WTC11 (cell line): ENCODE results near the gene TMCO1. TPM values are rescaled to one million over a fixed set of nuclear protein-coding genes. Genes with fewer than 3 reads are reported as not detected.

Source experiments
- ATAC-seq: fragments of 200-7000 bp; cut with Tn5 transposase; 2 replicates; pipeline ENCODE4 v1.10.0; 2021; ENCODE audit warnings: mild to moderate bottlenecking, moderate library complexity
- CTCF ChIA-PET: fragments of 300-600 bp; sonication (Branson Sonifier 250); formaldehyde crosslinking; loops from one replicate; lab custom pipeline; 2021; ENCODE audit warnings: antibody characterized with exemption; lab: Charles Lee
- POLR2A ChIA-PET: fragments of 350-600 bp; sonication (Branson Sonifier 250); formaldehyde crosslinking; loops from one replicate; lab custom pipeline; 2021; ENCODE audit warnings: antibody characterized with exemption; lab: Charles Lee
- DNase-seq: peaks from one replicate; pipeline ENCODE4 v3.0.0; 2021; ENCODE audit warnings: low spot score
- H3K27ac Mint-ChIP-seq: 2 replicates; pipeline ENCODE4 v1.8.0; 2021; ENCODE audit warnings: mixed read lengths
- H3K27me3 Mint-ChIP-seq: 2 replicates; pipeline ENCODE4 v1.8.0; 2021; ENCODE audit warnings: low read depth, mild to moderate bottlenecking, moderate library complexity, mixed read lengths
- H3K36me3 Mint-ChIP-seq: 2 replicates; pipeline ENCODE4 v1.8.0; 2021; ENCODE audit warnings: mixed read lengths
- H3K4me1 Mint-ChIP-seq: 2 replicates; pipeline ENCODE4 v1.8.0; 2022; ENCODE audit warnings: mixed read lengths
- H3K4me3 Mint-ChIP-seq: 2 replicates; pipeline ENCODE4 v1.8.0; 2021; ENCODE audit warnings: mild to moderate bottlenecking, moderate library complexity, mixed read lengths
- H3K9me3 Mint-ChIP-seq: 2 replicates; pipeline ENCODE4 v1.8.0; 2021; ENCODE audit warnings: mixed read lengths
- AFF4 ChIP-seq: sonication (generic); formaldehyde crosslinking; IDR thresholded peaks from 2 replicates; pipeline ENCODE4 v1.8.1; 2023; ENCODE audit warnings: mild to moderate bottlenecking, missing genetic modification reagents, borderline replicate concordance
- CDX4 ChIP-seq: fragments of 250-450 bp; sonication (Bioruptor Pico); IDR thresholded peaks from 2 replicates; pipeline ENCODE4 v1.9.0; 2021; ENCODE audit warnings: moderate library complexity, mild to moderate bottlenecking, inconsistent platforms, borderline replicate concordance
- ETV6 ChIP-seq: sonication (generic); formaldehyde crosslinking; IDR thresholded peaks from 2 replicates; pipeline ENCODE4 v1.8.1; 2022; ENCODE audit warnings: mild to moderate bottlenecking, missing genetic modification reagents
- FOXP1 ChIP-seq: sonication (generic); formaldehyde crosslinking; IDR thresholded peaks from 2 replicates; pipeline ENCODE4 v1.8.0; 2022; ENCODE audit warnings: missing genetic modification reagents, mild to moderate bottlenecking, moderate library complexity, borderline replicate concordance
- GABPB1 ChIP-seq: sonication (generic); formaldehyde crosslinking; IDR thresholded peaks from 2 replicates; pipeline ENCODE4 v1.8.1; 2023; ENCODE audit warnings: mild to moderate bottlenecking, missing genetic modification reagents
- IRF2 ChIP-seq: sonication (generic); formaldehyde crosslinking; IDR thresholded peaks from 2 replicates; pipeline ENCODE4 v1.8.0; 2022; ENCODE audit warnings: low read depth, missing genetic modification reagents, borderline replicate concordance
- MAX ChIP-seq: sonication (generic); formaldehyde crosslinking; IDR thresholded peaks from 2 replicates; pipeline ENCODE4 v1.8.0; 2022; ENCODE audit warnings: mild to moderate bottlenecking, missing genetic modification reagents
- RELA ChIP-seq: sonication (generic); formaldehyde crosslinking; IDR thresholded peaks from 2 replicates; pipeline ENCODE4 v1.8.1; 2022; ENCODE audit warnings: missing genetic modification reagents, mild to moderate bottlenecking, borderline replicate concordance
- ZNF219 ChIP-seq: sonication (generic); formaldehyde crosslinking; IDR thresholded peaks from 2 replicates; pipeline ENCODE4 v1.8.0; 2023; ENCODE audit warnings: missing genetic modification reagents, mild to moderate bottlenecking, borderline replicate concordance
- ZNF532 ChIP-seq: fragments of 250-450 bp; sonication (Bioruptor Pico); IDR thresholded peaks from 2 replicates; pipeline ENCODE4 v1.9.0; 2021; ENCODE audit warnings: mild to moderate bottlenecking, borderline replicate concordance
- total RNA-seq: library from RNA; stranded (reverse); gene quantifications from 3 replicates; pipeline ENCODE4 v1.2.3, GENCODE V29; 2021

The TMCO1 gene
- total RNA-seq, 1 experiment from 2014 or later: 52.8 TPM

GRCh38 chr1:165795894-165796293 lies 27.2 kb upstream of the TMCO1 start (continued):
- TF ChIP-seq MAX (CRISPR knock-in tag) (no peak), GABPB1 (CRISPR knock-in tag) (no peak), FOXP1 (no peak), RELA (no peak)

- H3K9me3 Mint-ChIP-seq: no peaks in the 10 kb centered on the region
- ATAC-seq: no peak
Observed at GRCh38 chr1:165793951-165794350, 25.3 kb upstream of the TMCO1 start.

More at GRCh38 chr1:165793951-165794350, 25.3 kb upstream of the TMCO1 start:
- no peak overlapping the region for H3K4me3 Mint-ChIP-seq
- ChIA-PET POLR2A (interaction anchor here (0.7 kb wide), 1 partner anchor 624 kb away, joined by 4 read pairs; no protein-coding TSS in a partner anchor), CTCF (no interaction called here)
- no peak for DNase-seq
- no peaks in the 10 kb centered on the region for H3K27me3 Mint-ChIP-seq
- no peaks in the 10 kb centered on the region for H3K36me3 Mint-ChIP-seq
- H3K4me1 Mint-ChIP-seq: 0 out of 2 replicates have a peak, but pooled peaks cover 3% of the 10 kb centered on the region
- no peak overlapping the region for H3K27ac Mint-ChIP-seq
- no peak for TF ChIP-seq IRF2 (CRISPR knock-in tag)
- TF ChIP-seq CDX4 (CRISPR knock-in tag): no peak
- TF ChIP-seq ZNF219 (CRISPR knock-in tag): no peak
- no peak for TF ChIP-seq RELA
- no peak for TF ChIP-seq ETV6 (CRISPR knock-in tag)
- TF ChIP-seq AFF4 (CRISPR knock-in tag): no peak
- TF ChIP-seq ZNF532 (CRISPR knock-in tag): no peak
